Measurements from ENCODE around the gene PPM1A. TPM values are rescaled to one million over a fixed set of nuclear protein-coding genes. Genes with fewer than 3 reads are reported as not detected.

PPM1A gene
- total and polyA plus RNA-seq, 8 donors: 13.6 to 95.5 (median 32.7) TPM

DNA sequence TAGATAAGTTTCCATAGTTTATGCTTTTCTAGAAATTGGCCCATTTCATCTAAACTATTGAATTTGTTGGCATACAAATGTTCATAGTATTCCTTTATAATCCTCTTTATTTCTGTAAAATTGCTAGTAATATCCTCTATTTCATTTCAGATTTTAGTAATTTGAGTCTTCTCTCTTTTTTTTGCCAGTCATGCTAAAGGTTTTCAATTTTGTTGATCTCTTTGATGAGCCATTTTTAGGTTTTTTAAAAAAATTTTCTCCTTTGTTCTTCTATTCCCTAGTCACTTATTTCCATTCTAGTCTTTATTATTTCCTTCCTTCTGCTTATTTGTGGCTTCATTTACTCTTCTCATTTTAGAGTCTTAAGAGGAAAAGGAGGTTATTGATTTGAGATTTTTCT, 19.4 kb upstream of the PPM1A start:
- TF ChIP-seq EP300 (IDR thresholded peaks at IDR 0.05) (no peak), POLR2AphosphoS5 (IDR thresholded peaks at IDR 0.05) (no peak), POLR2A (IDR thresholded peaks at IDR 0.05) (no peak)
- TF ChIP-seq, protein P1, sequence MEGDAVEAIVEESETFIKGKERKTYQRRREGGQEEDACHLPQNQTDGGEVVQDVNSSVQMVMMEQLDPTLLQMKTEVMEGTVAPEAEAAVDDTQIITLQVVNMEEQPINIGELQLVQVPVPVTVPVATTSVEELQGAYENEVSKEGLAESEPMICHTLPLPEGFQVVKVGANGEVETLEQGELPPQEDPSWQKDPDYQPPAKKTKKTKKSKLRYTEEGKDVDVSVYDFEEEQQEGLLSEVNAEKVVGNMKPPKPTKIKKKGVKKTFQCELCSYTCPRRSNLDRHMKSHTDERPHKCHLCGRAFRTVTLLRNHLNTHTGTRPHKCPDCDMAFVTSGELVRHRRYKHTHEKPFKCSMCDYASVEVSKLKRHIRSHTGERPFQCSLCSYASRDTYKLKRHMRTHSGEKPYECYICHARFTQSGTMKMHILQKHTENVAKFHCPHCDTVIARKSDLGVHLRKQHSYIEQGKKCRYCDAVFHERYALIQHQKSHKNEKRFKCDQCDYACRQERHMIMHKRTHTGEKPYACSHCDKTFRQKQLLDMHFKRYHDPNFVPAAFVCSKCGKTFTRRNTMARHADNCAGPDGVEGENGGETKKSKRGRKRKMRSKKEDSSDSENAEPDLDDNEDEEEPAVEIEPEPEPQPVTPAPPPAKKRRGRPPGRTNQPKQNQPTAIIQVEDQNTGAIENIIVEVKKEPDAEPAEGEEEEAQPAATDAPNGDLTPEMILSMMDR (IDR thresholded peaks at IDR 0.05): no peak
- DNase-seq: no peak
- Histone ChIP-seq H3K36me3 (no peaks in the 10 kb centered on the region), H3K27me3 (no peaks in the 10 kb centered on the region), H3K4me3 (no peak overlapping the region), H3K27ac (no peak overlapping the region), H3K9me3 (peaks cover 0 to 12% (median 6%) of the 10 kb centered on the region in 4 donors), H3K4me1 (no peaks in the 10 kb centered on the region)
- intact Hi-C loops (cut with DNase I; ENCODE audit: low total_unique reads): no loop called here

DNA sequence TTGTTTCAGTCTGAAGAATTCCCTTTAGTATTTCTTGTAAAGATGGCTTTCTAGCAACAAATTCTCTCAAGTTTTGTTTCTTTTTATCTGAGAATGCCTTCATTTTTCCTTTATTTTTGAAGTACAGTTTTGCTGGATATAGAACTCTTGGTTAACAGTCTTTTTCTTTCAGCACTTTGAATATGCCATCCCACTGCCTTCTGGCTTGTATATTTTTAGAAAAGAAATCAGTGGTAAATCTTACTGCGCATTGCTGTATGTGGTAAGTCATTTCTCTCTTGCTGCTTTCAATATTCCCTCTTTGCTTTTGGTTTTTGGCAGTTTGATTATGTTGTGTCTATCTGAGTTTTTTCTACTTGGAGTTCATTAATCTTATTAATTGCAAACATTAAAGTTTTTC, 16.8 kb upstream of the PPM1A start:
- intact Hi-C loops (cut with DNase I; ENCODE audit: low total_unique reads): no loop called here
- DNase-seq: no peak
- Histone ChIP-seq H3K4me3 (no peak overlapping the region), H3K27ac (no peak overlapping the region), H3K4me1 (no peaks in the 10 kb centered on the region), H3K9me3 (peaks cover 0 to 12% (median 6%) of the 10 kb centered on the region in 4 donors), H3K36me3 (no peaks in the 10 kb centered on the region), H3K27me3 (no peaks in the 10 kb centered on the region)
- TF ChIP-seq POLR2AphosphoS5 (IDR thresholded peaks at IDR 0.05): no peak
- no peak for TF ChIP-seq POLR2A (IDR thresholded peaks at IDR 0.05)
- TF ChIP-seq, protein P1 (IDR thresholded peaks at IDR 0.05): no peak
- no peak for TF ChIP-seq EP300 (IDR thresholded peaks at IDR 0.05)
- 93 to 100% (median 100%) methylated on average over 1 of the region's 1 CpG for WGBS, 5 donors

DNA sequence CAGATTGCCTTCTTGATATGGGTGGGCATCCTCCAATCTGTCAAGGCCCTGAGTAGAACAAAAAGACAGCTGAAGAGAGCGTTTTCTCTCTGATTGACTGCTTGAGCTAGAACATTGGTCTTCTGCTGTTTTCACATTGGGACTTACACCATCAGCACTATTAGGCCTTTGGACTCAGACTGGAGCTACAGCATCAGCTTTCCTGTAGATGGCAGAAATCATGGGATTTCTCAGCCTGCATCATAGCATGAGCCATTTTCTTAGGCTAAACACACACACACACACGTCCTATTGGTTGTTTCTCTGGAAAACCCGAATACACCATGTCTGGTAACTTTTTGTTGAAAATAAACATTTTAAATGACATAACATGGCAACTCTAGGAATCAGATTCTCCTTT, 15.8 kb upstream of the PPM1A start:
- no peaks in the 10 kb centered on the region for H3K27me3 ChIP-seq
- DNase-seq: no peak
- 84 to 91% (median 86%) methylated on average over 3 of the region's 3 CpGs for WGBS, 5 donors
- TF ChIP-seq POLR2A (IDR thresholded peaks at IDR 0.05): no peak
- no peak for TF ChIP-seq EP300 (IDR thresholded peaks at IDR 0.05)
- TF ChIP-seq POLR2AphosphoS5 (IDR thresholded peaks at IDR 0.05): no peak
- TF ChIP-seq, protein P1 (IDR thresholded peaks at IDR 0.05): no peak
- H3K27ac ChIP-seq: no peak overlapping the region
- no peak overlapping the region for H3K4me3 ChIP-seq
- H3K4me1 ChIP-seq: no peaks in the 10 kb centered on the region
- H3K36me3 ChIP-seq: no peaks in the 10 kb centered on the region
- intact Hi-C loops (cut with DNase I; ENCODE audit: low total_unique reads): no loop called here
- H3K9me3 ChIP-seq: peaks cover 0 to 12% (median 6%) of the 10 kb centered on the region in 4 donors

DNA sequence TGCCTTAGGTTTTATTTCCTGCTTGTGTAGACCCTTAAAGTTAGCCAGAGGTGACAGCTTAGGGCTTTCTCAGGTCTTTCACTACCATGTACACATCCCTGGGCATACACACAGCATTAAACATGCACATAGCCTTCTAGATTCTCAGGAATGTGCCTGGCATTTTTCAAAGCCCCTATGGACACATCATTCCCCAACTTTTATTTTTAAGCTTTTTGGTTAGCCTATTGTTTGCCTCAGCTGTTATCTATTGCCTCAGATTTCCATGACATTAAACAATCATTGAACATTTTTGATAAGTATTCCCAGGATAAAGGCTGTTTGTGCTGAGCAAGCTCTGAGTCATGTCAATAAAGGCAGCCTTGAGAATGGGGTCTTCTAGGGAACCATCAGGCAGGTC, 15.1 kb upstream of the PPM1A start:
- no peaks in the 10 kb centered on the region for H3K36me3 ChIP-seq
- no peak for DNase-seq
- H3K4me3 ChIP-seq: no peak overlapping the region
- H3K4me1 ChIP-seq: no peaks in the 10 kb centered on the region
- H3K27ac ChIP-seq: no peak overlapping the region
- peaks cover 0 to 12% (median 6%) of the 10 kb centered on the region in 4 donors for H3K9me3 ChIP-seq
- intact Hi-C loops (cut with DNase I; ENCODE audit: low total_unique reads): no loop called here
- TF ChIP-seq EP300 (IDR thresholded peaks at IDR 0.05): no peak
- TF ChIP-seq, protein P1 (IDR thresholded peaks at IDR 0.05): no peak
- no peak for TF ChIP-seq POLR2AphosphoS5 (IDR thresholded peaks at IDR 0.05)
- TF ChIP-seq POLR2A (IDR thresholded peaks at IDR 0.05): no peak
- no peaks in the 10 kb centered on the region for H3K27me3 ChIP-seq

Measured in stomach (tissue), 9 donors.